Tibial nerve (tissue), 4 donors: ENCODE results near the gene LCNL1. TPM values are rescaled to one million over a fixed set of nuclear protein-coding genes. Genes with fewer than 3 reads are reported as not detected.

ENCODE experiments used
- DNase-seq, 2 donors: peaks; one replicate each; pipeline ENCODE4 v3.0.0-alpha.2; 2019; ENCODE audit warnings: low spot score in 2 of 2
- H3K27ac ChIP-seq, 4 donors: fragments of 200-600 bp; sonication (generic) in 3 of 4; one replicate each; pipeline ENCODE4 v1.5.1; 2017 to 2019; ENCODE audit warnings: mild to moderate bottlenecking in 1 of 4
- H3K27me3 ChIP-seq, 2 donors: fragments of 200-600 bp; sonication (generic) in 1 of 2; one replicate each; pipeline versions ENCODE4 v1.5.1 to v1.6.0; 2017 to 2019
- H3K36me3 ChIP-seq, 3 donors: fragments of 200-600 bp; sonication (generic); one replicate each; pipeline ENCODE4 v1.5.1; 2018 to 2019
- H3K4me1 ChIP-seq, 4 donors: fragments of 200-600 bp; sonication (generic) in 3 of 4; one replicate each; pipeline ENCODE4 v1.5.1; 2017 to 2019
- H3K4me3 ChIP-seq, 4 donors: fragments of 200-600 bp; sonication (generic) in 3 of 4; one replicate each; pipeline ENCODE4 v1.5.1; 2017 to 2019; ENCODE audit warnings: mild to moderate bottlenecking in 1 of 4, moderate library complexity in 1 of 4
- H3K9me3 ChIP-seq, 4 donors: fragments of 200-600 bp; sonication (generic) in 3 of 4; one replicate each; pipeline ENCODE4 v1.5.1; 2017 to 2019
- EP300 ChIP-seq, 2 donors: sonication (generic); formaldehyde crosslinking; IDR thresholded peaks; one replicate each; pipeline ENCODE4 v1.6.1; 2017; ENCODE audit warnings: antibody characterized with exemption in 2 of 2, mild to moderate bottlenecking in 1 of 2
- POLR2A ChIP-seq, 2 donors: fragments of 450-650 bp; IDR thresholded peaks; one replicate each; pipeline ENCODE4 v1.6.1; 2017; ENCODE audit warnings: antibody characterized with exemption in 2 of 2, mild to moderate bottlenecking in 2 of 2, moderate library complexity in 2 of 2
- WGBS, 2 donors: methylation state at CpG; one replicate each; pipeline ENCODE4 v1.1.5; 2018; 5-methylcytosine and 5-hydroxymethylcytosine counted together
- total RNA-seq, 4 donors: library from RNA; depleted of rRNA; stranded (reverse); fragments of >200 nt; gene quantifications; one replicate each; pipeline ENCODE4 v1.1.0, GENCODE V29; 2016
- TF ChIP-seq, protein P1 (sequence below), 5 experiments: fragments of 200-600 bp in 3 of 5; fragments of 450-650 bp in 2 of 5; sonication (generic) in 3 of 5; IDR thresholded peaks; one replicate each; pipeline ENCODE4 v1.5.1; 2016 to 2019; ENCODE audit warnings: antibody characterized with exemption in 5 of 5, mild to moderate bottlenecking in 3 of 5, moderate library complexity in 2 of 5

The LCNL1 gene
- total RNA-seq, 4 donors from 2014 or later = 14.7 to 86.3 (median 64.3) TPM

DNA sequence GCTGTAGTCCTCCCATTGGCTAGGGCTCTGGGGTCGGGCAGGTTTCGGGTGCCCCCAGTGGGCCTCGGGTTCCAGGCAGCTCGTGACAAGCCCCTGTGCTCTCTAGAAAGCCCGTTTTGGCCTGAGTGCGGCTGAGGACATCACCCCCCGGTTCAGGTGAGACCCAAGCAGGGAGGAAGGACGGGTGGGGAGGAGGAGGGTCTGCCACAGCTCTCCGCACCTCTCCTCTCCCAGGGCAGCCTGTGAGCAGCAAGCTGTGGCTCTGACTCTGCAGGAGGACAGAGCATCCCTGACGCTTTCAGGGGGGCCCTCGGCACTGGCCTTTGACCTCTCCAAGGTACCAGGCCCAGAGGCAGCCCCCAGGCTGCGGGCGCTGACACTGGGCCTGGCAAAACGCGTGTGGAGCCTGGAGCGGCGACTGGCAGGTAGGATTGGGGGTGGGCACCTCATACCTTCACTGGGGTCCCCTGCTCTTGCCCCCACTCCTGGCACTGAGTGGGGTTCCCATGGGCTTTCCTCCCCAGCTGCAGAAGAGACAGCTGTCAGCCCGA is 10.1 kb downstream of the LCNL1 start:
- DNase-seq = no peak
- TF ChIP-seq, protein P1, sequence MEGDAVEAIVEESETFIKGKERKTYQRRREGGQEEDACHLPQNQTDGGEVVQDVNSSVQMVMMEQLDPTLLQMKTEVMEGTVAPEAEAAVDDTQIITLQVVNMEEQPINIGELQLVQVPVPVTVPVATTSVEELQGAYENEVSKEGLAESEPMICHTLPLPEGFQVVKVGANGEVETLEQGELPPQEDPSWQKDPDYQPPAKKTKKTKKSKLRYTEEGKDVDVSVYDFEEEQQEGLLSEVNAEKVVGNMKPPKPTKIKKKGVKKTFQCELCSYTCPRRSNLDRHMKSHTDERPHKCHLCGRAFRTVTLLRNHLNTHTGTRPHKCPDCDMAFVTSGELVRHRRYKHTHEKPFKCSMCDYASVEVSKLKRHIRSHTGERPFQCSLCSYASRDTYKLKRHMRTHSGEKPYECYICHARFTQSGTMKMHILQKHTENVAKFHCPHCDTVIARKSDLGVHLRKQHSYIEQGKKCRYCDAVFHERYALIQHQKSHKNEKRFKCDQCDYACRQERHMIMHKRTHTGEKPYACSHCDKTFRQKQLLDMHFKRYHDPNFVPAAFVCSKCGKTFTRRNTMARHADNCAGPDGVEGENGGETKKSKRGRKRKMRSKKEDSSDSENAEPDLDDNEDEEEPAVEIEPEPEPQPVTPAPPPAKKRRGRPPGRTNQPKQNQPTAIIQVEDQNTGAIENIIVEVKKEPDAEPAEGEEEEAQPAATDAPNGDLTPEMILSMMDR (IDR thresholded peaks at IDR 0.05) = no peak
- no peak for TF ChIP-seq EP300 (IDR thresholded peaks at IDR 0.05)
- TF ChIP-seq POLR2A (IDR thresholded peaks at IDR 0.05) = no peak
- H3K27ac ChIP-seq = peak overlapping the region; percentile 30 to 89 (median 72)
- H3K36me3 ChIP-seq = peaks cover 0 to 15% (median 0%) of the 10 kb centered on the region in 3 donors
- H3K4me3 ChIP-seq = peak overlapping the region; percentile 71 to 96 (median 90)
- H3K9me3 ChIP-seq = no peaks in the 10 kb centered on the region
- WGBS, 2 donors = 10 to 39% methylated on average over 10 to 17 of the region's 18 CpGs
- H3K4me1 ChIP-seq = peaks cover 0 to 62% (median 51%) of the 10 kb centered on the region in 4 donors
- no peaks in the 10 kb centered on the region for H3K27me3 ChIP-seq

DNA sequence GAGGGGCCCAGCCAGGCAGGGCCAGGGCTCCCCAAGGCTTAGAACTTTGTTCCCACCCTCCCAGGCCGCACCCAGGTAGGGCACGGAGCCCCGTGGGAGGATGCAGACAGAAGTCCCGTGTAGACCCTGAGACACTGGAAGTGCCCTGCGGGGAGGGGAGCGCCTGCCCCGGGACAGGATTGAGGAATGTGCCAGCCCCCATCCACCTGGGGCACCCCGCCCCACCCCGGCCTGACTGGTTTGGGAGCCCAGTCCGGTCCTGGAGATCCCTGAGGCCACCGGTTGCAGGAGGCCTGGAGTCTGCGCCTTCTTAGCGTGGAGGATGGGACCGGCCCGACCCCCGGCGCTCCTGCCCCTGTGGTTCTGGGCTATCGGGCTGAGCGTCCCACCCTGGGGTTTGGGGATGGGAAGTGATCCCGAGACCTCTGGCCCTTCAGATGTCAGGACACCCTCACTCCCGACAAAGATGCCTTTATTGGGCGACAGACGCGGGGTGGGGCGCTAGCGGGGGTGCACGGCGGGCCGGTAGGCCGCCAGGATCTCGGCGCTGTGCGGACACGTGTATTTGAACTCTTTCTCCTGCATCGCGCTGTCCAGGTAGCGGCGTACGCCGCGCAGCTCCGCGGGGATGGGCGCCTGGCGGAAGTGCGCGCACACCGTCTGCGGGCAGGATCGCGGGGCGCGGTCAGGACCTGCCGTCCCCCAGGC is 11.5 kb downstream of the LCNL1 start:
- peak overlapping the region in 1 of 4 donors; percentile 38 for H3K4me3 ChIP-seq
- TF ChIP-seq EP300 (IDR thresholded peaks at IDR 0.05) (no peak), POLR2A (IDR thresholded peaks at IDR 0.05) (no peak)
- TF ChIP-seq, protein P1 (IDR thresholded peaks at IDR 0.05) = no peak
- H3K27ac ChIP-seq = peak overlapping the region in 2 of 4 donors; percentile 63 to 89

DNA sequence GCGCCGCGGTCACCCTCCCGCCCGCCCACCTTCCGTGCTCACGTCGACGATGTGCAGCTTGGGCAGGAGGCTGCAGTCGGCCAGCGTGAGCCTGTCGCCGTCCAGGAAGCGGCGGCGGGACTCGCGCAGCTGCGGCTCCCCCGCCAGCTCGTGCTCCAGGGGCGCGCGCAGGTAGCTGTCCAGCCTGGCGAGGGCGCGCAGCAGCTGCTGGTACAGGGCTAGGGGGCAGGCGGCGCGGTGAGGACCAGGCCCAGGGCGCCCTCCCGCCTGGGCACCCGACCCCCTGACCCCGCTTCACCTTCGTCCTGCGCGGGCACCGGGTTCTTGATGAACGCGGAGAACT is 12.1 kb downstream of the LCNL1 start:
- DNase-seq = no peak
- peak overlapping the region; percentile 52 to 89 (median 70) for H3K27ac ChIP-seq
- H3K9me3 ChIP-seq = no peaks in the 10 kb centered on the region
- no peak for TF ChIP-seq EP300 (IDR thresholded peaks at IDR 0.05)
- TF ChIP-seq, protein P1 (IDR thresholded peaks at IDR 0.05) = no peak
- TF ChIP-seq POLR2A (IDR thresholded peaks at IDR 0.05) = no peak
- peaks cover 0 to 15% (median 0%) of the 10 kb centered on the region in 3 donors for H3K36me3 ChIP-seq
- 53 to 62% methylated on average over 6 to 36 of the region's 40 CpGs for WGBS, 2 donors
- peaks cover 0 to 66% (median 57%) of the 10 kb centered on the region in 4 donors for H3K4me1 ChIP-seq
- H3K4me3 ChIP-seq = peak overlapping the region in 2 of 4 donors; percentile 1 to 38
- H3K27me3 ChIP-seq = no peaks in the 10 kb centered on the region

More for the DNA sequence above, 11.5 kb downstream of the LCNL1 start:
- Histone ChIP-seq H3K27me3 (no peaks in the 10 kb centered on the region), H3K4me1 (peaks cover 0 to 66% (median 55%) of the 10 kb centered on the region in 4 donors), H3K9me3 (no peaks in the 10 kb centered on the region), H3K36me3 (peaks cover 0 to 15% (median 0%) of the 10 kb centered on the region in 3 donors)
- 63 to 69% methylated on average over 46 to 53 of the region's 54 CpGs for WGBS, 2 donors
- no peak for DNase-seq

DNA sequence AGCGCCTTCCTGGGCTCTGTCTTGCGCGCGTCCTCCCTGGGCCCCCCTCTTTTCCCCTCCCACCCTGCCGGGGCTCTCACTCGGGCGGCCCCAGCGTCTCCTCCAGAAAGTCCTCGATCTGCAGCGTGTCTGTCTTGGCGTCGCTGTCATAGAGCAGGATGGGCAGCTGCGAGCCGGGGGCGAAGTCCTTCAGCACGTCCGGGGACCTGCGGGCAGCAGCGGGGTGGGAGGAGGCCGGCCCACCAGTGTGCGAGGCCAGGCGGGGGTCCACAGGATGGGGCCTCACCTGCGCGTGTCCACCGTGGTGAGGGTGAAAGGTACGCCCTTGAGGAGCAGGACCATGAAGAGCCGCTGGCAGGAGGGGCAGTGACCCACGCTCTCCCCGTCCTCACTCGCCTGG is 12.6 kb downstream of the LCNL1 start:
- H3K9me3 ChIP-seq = no peaks in the 10 kb centered on the region
- peaks cover 0 to 15% (median 0%) of the 10 kb centered on the region in 3 donors for H3K36me3 ChIP-seq
- 31 to 43% methylated on average over 5 to 29 of the region's 30 CpGs for WGBS, 2 donors
- no peaks in the 10 kb centered on the region for H3K27me3 ChIP-seq
- no peak for DNase-seq
- H3K4me3 ChIP-seq = peak overlapping the region in 3 of 4 donors; percentile 1 to 38 (median 17)
- H3K4me1 ChIP-seq = peaks cover 0 to 72% (median 58%) of the 10 kb centered on the region in 4 donors
- H3K27ac ChIP-seq = peak overlapping the region; percentile 52 to 89 (median 70)
- no peak for TF ChIP-seq POLR2A (IDR thresholded peaks at IDR 0.05)
- TF ChIP-seq EP300 (IDR thresholded peaks at IDR 0.05) = no peak
- TF ChIP-seq, protein P1 (IDR thresholded peaks at IDR 0.05) = no peak

DNA sequence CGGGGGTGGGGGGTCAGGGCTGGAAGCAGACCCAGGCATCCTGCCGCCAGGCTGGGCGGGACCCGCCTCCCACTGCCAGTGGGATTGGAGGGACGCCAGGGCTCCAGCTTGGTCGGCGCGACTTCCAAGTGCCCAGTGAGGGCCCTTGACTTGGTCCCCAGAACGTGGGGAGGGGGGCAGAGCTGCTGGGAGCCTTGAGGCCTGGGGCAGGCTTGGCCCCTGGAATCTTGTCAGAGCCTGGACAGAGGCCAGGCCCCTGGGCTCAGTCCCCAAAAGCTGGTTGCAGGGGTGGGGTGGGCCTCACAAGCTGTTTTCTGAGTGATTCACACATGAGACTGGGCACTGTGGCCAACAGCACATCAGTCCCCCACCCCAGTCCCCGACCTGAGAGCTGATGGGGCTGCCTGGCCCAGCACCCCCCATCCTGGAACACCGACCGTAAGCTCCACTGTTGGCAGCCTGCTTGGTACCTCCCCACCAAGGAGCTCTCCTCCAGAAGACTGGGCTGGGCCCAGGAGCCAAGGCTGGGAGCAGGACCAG is 13.0 kb downstream of the LCNL1 start:
- Histone ChIP-seq H3K36me3 (peaks cover 0 to 15% (median 0%) of the 10 kb centered on the region in 3 donors), H3K4me1 (peaks cover 0 to 76% (median 61%) of the 10 kb centered on the region in 4 donors), H3K9me3 (no peaks in the 10 kb centered on the region), H3K27me3 (no peaks in the 10 kb centered on the region), H3K4me3 (peak overlapping the region in 2 of 4 donors; percentile 26 to 38), H3K27ac (peak overlapping the region; percentile 52 to 89 (median 70))
- 11 to 40% methylated on average over 1 to 10 of the region's 12 CpGs for WGBS, 2 donors
- no peak for DNase-seq
- TF ChIP-seq, protein P1 (IDR thresholded peaks at IDR 0.05) = no peak
- TF ChIP-seq POLR2A (IDR thresholded peaks at IDR 0.05) = no peak
- peak in 1 of 2 donors; percentile 21 for TF ChIP-seq EP300 (IDR thresholded peaks at IDR 0.05)
